ENCODE data around the gene PDE4C. TPM values are rescaled to one million over a fixed set of nuclear protein-coding genes. Genes with fewer than 3 reads are reported as not detected.

PDE4C gene
- total and polyA plus RNA-seq, 9 of the 15 experiments (the other 6 are each of a cell fraction or from before 2014, with no cell fraction given): 0.04 to 0.91 (median 0.20) TPM; not detected in 1

DNA sequence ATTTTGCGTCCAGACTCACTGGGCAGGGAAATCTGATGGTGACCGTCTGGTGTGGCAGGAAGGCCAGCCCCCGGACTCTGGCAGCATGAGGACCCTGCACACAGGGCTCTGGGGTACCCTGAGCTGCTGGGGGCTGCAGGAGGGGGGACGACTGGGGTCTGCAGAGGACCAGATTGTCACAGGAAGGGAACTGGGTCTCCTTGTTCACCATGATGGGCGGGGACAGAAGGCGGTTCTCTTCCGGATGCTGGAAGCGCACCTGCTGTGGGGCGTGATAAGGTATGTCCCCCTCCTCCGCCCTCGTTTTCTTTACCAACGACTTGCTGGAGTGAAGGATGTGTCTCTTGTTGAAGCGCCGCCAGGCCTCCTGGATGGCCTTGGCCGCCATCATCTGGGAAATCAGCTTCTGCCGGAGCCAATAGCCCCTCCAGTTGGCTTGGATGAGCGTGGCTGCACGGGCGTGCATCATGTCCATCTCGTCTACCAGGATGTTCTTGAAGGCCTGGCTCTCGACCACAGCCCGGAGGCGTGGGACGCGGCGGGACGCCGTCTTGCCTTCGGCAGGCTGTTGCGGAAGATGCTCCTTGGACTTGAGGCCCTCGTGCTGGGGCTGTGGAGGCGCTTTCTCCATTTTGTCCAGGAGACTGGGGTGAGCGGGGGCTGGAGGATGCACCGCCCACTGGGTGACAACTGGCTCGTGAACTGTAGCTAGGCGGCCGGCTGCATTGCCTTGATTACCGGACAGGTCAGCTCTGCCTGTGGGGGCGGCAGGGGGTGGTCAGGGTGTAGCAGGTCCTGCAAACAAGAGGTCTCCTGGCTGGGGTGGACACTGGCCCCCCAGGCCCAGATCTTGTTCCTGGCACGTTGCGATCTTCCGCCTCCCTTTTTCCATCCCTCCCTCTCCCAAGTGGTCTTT lies 40.8 kb upstream of the PDE4C start (continued):
- TF ChIP-seq, protein P1, sequence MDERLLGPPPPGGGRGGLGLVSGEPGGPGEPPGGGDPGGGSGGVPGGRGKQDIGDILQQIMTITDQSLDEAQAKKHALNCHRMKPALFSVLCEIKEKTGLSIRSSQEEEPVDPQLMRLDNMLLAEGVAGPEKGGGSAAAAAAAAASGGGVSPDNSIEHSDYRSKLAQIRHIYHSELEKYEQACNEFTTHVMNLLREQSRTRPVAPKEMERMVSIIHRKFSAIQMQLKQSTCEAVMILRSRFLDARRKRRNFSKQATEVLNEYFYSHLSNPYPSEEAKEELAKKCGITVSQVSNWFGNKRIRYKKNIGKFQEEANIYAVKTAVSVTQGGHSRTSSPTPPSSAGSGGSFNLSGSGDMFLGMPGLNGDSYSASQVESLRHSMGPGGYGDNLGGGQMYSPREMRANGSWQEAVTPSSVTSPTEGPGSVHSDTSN (CRISPR knock-in tag; IDR thresholded peaks at IDR 0.05; ENCODE audit: low read depth): no peak
- TF ChIP-seq, protein P1 (tag; conservative IDR thresholded peaks at IDR 0.05; ENCODE audit: low read depth): no peak
- TF ChIP-seq ZNF707 (CRISPR knock-in tag; conservative IDR thresholded peaks at IDR 0.05): no peak
- TF ChIP-seq, protein P2, sequence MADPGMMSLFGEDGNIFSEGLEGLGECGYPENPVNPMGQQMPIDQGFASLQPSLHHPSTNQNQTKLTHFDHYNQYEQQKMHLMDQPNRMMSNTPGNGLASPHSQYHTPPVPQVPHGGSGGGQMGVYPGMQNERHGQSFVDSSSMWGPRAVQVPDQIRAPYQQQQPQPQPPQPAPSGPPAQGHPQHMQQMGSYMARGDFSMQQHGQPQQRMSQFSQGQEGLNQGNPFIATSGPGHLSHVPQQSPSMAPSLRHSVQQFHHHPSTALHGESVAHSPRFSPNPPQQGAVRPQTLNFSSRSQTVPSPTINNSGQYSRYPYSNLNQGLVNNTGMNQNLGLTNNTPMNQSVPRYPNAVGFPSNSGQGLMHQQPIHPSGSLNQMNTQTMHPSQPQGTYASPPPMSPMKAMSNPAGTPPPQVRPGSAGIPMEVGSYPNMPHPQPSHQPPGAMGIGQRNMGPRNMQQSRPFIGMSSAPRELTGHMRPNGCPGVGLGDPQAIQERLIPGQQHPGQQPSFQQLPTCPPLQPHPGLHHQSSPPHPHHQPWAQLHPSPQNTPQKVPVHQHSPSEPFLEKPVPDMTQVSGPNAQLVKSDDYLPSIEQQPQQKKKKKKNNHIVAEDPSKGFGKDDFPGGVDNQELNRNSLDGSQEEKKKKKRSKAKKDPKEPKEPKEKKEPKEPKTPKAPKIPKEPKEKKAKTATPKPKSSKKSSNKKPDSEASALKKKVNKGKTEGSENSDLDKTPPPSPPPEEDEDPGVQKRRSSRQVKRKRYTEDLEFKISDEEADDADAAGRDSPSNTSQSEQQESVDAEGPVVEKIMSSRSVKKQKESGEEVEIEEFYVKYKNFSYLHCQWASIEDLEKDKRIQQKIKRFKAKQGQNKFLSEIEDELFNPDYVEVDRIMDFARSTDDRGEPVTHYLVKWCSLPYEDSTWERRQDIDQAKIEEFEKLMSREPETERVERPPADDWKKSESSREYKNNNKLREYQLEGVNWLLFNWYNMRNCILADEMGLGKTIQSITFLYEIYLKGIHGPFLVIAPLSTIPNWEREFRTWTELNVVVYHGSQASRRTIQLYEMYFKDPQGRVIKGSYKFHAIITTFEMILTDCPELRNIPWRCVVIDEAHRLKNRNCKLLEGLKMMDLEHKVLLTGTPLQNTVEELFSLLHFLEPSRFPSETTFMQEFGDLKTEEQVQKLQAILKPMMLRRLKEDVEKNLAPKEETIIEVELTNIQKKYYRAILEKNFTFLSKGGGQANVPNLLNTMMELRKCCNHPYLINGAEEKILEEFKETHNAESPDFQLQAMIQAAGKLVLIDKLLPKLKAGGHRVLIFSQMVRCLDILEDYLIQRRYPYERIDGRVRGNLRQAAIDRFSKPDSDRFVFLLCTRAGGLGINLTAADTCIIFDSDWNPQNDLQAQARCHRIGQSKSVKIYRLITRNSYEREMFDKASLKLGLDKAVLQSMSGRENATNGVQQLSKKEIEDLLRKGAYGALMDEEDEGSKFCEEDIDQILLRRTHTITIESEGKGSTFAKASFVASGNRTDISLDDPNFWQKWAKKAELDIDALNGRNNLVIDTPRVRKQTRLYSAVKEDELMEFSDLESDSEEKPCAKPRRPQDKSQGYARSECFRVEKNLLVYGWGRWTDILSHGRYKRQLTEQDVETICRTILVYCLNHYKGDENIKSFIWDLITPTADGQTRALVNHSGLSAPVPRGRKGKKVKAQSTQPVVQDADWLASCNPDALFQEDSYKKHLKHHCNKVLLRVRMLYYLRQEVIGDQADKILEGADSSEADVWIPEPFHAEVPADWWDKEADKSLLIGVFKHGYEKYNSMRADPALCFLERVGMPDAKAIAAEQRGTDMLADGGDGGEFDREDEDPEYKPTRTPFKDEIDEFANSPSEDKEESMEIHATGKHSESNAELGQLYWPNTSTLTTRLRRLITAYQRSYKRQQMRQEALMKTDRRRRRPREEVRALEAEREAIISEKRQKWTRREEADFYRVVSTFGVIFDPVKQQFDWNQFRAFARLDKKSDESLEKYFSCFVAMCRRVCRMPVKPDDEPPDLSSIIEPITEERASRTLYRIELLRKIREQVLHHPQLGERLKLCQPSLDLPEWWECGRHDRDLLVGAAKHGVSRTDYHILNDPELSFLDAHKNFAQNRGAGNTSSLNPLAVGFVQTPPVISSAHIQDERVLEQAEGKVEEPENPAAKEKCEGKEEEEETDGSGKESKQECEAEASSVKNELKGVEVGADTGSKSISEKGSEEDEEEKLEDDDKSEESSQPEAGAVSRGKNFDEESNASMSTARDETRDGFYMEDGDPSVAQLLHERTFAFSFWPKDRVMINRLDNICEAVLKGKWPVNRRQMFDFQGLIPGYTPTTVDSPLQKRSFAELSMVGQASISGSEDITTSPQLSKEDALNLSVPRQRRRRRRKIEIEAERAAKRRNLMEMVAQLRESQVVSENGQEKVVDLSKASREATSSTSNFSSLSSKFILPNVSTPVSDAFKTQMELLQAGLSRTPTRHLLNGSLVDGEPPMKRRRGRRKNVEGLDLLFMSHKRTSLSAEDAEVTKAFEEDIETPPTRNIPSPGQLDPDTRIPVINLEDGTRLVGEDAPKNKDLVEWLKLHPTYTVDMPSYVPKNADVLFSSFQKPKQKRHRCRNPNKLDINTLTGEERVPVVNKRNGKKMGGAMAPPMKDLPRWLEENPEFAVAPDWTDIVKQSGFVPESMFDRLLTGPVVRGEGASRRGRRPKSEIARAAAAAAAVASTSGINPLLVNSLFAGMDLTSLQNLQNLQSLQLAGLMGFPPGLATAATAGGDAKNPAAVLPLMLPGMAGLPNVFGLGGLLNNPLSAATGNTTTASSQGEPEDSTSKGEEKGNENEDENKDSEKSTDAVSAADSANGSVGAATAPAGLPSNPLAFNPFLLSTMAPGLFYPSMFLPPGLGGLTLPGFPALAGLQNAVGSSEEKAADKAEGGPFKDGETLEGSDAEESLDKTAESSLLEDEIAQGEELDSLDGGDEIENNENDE (IDR thresholded peaks at IDR 0.05; ENCODE audit: low read depth, low read length): no peak
- TF ChIP-seq ZNF384 (IDR thresholded peaks at IDR 0.05; ENCODE audit: low read depth, low read length): no peak
- no peak for TF ChIP-seq PURB (CRISPR knock-in tag; IDR thresholded peaks at IDR 0.05; ENCODE audit: low read depth)
- peak; percentile 44; the same call in 1 of the 2 replicates for TF ChIP-seq POLR2G (IDR thresholded peaks at IDR 0.05; ENCODE audit: low read depth, low read length)
- peak in 1 of 3 experiments; percentile 41 for TF ChIP-seq YY1 (IDR thresholded peaks at IDR 0.05; ENCODE audit: borderline replicate concordance in 1 of 3, control insufficient read depth in 1 of 3, extremely low read depth in 1 of 3, insufficient read depth in 3 of 3, insufficient read length in 1 of 3, insufficient replicate concordance in 2 of 3, low read depth in 1 of 3, low read length in 2 of 3)
- no peak for TF ChIP-seq MYBL2 (IDR thresholded peaks at IDR 0.05; ENCODE audit: low read depth)
- TF ChIP-seq MYBL2 (CRISPR knock-in tag; IDR thresholded peaks at IDR 0.05; ENCODE audit: borderline replicate concordance): no peak
- TF ChIP-seq MXI1 (IDR thresholded peaks at IDR 0.05; ENCODE audit: low read depth, low read length): no peak
- TF ChIP-seq HOXB6 (CRISPR knock-in tag; IDR thresholded peaks at IDR 0.05; ENCODE audit: borderline replicate concordance): no peak
